Thyroid gland (tissue), 4 donors: ENCODE measurements around the gene RNF34.

ENCODE experiments used
- CTCF ChIP-seq, 6 experiments: fragments of 200-600 bp in 3 of 6; fragments of 450-650 bp in 3 of 6; sonication (generic) in 3 of 6; IDR thresholded peaks; one replicate each; pipeline ENCODE4 v1.5.1; 2016 to 2019; ENCODE audit warnings: antibody characterized with exemption in 6 of 6, mild to moderate bottlenecking in 2 of 6, inconsistent platforms in 1 of 6, moderate library complexity in 1 of 6
- POLR2A ChIP-seq, 2 donors: fragments of 450-650 bp; IDR thresholded peaks; one replicate each; pipeline ENCODE4 v1.6.1; 2017; ENCODE audit warnings: antibody characterized with exemption in 2 of 2, mild to moderate bottlenecking in 2 of 2, moderate library complexity in 1 of 2

- no peak for TF ChIP-seq CTCF (IDR thresholded peaks at IDR 0.05)
- no peak for TF ChIP-seq POLR2A (IDR thresholded peaks at IDR 0.05)
These were observed 9.1 kb upstream of the RNF34 start for GRCh38 chr12:121390856-121391255.
